22Rv1 (cell line): ENCODE measurements around the gene HECA.

Source experiments
- H3K27ac ChIP-seq: fragments of 450-650 bp; 2 replicates; pipeline ENCODE4 v1.5.1; 2017
- ZFX ChIP-seq: fragments of 450-650 bp; IDR thresholded peaks from 2 replicates; pipeline ENCODE4 v1.6.1; 2017; ENCODE audit warnings: antibody characterized with exemption, borderline replicate concordance
- TF ChIP-seq, protein P1 (sequence below): fragments of 450-650 bp; IDR thresholded peaks from 2 replicates; pipeline ENCODE4 v1.5.1; 2017; ENCODE audit warnings: mild to moderate bottlenecking

The HECA gene

DNA sequence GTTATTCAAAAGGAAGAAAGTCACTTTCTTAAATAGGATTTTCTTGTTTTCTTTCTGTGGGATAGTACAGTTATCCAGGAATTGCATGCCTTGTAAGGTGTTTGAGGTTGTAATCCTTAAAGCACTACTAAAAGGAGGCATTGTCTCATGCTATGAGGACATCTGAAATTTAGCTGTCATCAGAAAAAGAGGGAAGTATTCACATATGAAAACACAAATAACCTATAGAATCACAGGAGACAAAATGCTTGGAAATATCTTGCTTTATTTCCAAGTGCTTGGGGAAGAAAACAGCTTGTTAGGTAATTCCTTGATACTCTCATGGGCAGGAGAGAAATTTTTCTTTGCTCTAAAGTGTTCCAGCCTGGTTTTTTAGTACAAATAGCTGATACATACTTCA lies 40.1 kb downstream of the HECA start:
- TF ChIP-seq ZFX = no peak
- TF ChIP-seq, protein P1, sequence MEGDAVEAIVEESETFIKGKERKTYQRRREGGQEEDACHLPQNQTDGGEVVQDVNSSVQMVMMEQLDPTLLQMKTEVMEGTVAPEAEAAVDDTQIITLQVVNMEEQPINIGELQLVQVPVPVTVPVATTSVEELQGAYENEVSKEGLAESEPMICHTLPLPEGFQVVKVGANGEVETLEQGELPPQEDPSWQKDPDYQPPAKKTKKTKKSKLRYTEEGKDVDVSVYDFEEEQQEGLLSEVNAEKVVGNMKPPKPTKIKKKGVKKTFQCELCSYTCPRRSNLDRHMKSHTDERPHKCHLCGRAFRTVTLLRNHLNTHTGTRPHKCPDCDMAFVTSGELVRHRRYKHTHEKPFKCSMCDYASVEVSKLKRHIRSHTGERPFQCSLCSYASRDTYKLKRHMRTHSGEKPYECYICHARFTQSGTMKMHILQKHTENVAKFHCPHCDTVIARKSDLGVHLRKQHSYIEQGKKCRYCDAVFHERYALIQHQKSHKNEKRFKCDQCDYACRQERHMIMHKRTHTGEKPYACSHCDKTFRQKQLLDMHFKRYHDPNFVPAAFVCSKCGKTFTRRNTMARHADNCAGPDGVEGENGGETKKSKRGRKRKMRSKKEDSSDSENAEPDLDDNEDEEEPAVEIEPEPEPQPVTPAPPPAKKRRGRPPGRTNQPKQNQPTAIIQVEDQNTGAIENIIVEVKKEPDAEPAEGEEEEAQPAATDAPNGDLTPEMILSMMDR = no peak
- H3K27ac ChIP-seq = no peak overlapping the region

DNA sequence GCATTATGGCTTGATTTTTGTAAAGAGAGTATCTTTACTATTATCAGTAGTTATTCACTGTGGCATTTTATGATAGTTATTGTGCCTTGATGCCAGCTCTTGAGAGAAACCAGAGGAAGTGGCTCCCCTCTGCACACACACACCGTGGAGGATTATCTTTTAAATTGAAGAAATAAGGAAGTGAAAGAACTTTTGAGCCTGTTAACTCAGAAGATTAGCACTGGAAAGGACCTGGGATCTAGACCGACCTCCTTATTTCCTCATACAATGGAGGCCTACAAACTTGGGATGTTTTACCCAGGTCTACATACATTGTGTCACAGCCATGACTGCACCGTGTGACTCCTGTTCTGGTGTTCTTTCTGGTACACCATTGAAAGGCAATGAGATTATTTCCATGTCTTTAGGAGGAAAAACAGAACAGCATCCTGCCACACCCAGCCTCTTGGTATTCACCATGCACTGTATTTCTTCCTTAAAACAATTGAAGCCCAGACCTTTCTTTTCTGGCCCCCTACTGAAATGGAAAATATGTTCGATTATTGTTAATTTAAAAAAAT lies 40.6 kb downstream of the HECA start:
- no peak for TF ChIP-seq ZFX
- TF ChIP-seq, protein P1 = no peak
- H3K27ac ChIP-seq = no peak overlapping the region

DNA sequence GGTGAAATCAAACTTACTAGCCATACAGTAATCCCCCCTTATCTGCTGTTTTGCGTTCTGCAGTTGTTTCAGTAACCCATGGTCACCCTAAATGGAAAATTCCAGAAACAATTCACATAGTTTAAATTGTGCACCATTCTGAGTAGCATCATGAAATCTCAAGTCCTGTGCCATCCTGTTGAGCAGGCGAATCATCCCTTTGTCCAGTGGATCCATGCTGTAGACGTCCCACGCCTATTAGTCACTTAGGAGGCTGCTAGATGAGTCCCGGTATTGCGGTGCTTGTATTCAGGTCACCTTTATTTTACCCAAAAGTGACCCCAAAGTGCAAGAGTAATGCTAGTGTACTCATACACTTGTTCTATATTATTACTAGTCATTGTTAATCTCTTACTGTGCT lies 46.4 kb downstream of the HECA start:
- no peak for TF ChIP-seq ZFX
- TF ChIP-seq, protein P1 = no peak
- no peak overlapping the region for H3K27ac ChIP-seq

DNA sequence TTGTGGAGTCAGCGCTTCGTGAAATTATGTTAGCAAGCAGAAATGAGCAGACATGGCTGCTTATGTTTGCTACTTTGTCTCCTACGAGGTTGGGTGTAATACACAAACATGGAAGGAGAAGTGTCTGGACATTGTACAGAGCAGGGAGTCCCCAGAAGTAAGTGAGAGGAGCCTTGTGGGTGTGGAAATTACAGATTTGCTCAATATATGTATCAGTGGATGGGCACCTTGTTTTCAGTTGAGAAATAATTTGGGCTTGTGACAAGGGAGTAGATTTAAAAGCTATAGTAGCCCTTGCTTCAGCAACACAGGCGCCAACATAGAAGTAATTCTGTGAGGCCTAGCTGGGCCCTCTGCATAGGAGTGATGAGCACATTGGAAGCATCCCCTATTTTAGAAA lies 49.2 kb downstream of the HECA start:
- no peak overlapping the region for H3K27ac ChIP-seq
- TF ChIP-seq, protein P1 = no peak
- no peak for TF ChIP-seq ZFX

DNA sequence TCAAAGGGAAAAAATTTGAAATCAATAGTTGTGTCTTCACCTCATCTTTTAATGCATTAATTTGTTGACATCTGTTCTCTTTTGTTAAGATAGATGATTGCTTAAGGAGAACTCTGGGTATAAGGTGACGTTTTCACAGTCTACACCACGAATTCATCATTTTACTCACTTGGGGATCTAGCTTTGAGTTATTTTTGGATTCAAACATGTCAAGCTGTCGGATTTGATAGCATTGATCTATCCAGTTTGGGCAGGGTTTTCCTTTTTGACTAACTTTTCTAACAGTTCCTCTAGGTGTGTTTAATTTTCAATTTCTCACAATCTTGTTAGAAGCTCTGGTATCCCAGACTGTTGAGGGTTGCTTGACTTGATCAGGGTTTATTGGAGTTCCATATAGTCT lies 49.6 kb downstream of the HECA start:
- no peak for TF ChIP-seq ZFX
- TF ChIP-seq, protein P1 = no peak

DNA sequence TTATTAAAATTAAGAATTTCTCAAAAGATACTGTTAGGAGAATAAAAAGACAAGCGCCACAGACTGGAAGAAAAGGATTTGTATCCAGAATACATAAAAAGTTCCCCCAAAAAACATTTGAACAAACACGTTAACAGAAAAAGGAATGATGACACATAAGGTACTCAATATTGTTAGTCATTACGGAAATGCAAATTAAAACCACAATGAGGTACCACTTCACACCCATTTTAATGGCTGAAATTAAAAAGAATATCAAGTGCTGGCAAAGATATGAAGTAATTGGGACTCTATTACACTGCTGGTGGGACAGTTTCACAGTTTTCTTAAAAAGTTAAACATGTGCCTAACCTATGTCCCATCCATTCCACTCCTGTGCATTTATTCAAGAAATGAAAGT lies 51.4 kb downstream of the HECA start:
- no peak for TF ChIP-seq ZFX
- TF ChIP-seq, protein P1 = no peak
- no peak overlapping the region for H3K27ac ChIP-seq

More for the DNA sequence above, 49.6 kb downstream of the HECA start:
- H3K27ac ChIP-seq = no peak overlapping the region

DNA sequence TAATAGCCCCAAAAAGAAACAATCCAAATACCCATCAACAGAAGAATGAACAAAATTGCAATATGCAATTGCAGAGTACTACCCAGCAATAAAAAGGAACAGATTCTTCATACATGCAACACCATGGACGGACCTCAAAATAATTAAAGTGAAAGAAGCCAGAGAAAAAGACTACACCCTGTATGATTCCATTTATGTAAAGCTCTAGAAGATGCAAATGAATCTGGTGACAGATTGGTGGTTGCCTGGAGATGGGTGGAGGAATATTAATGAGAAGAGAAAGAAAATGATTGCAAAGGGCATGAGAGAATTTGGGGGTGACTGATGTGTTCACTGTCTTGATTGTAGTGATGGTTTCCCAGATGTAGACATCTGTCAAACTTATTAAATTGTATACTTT lies 51.8 kb downstream of the HECA start:
- H3K27ac ChIP-seq = no peak overlapping the region
- no peak for TF ChIP-seq ZFX
- TF ChIP-seq, protein P1 = no peak
